IMR-90 (cell line): ENCODE results near the gene CDH12. TPM values are rescaled to one million over a fixed set of nuclear protein-coding genes. Genes with fewer than 3 reads are reported as not detected.

Experiments used
- ATAC-seq: fragments of 200-7000 bp; cut with Tn5 transposase; 2 replicates; pipeline ENCODE4 v1.9.1; 2020; ENCODE audit warnings: low read depth, mild to moderate bottlenecking, moderate library complexity
- BruUV-seq: library from RNA; stranded (reverse); fragments of 400-500 nt; replicated peaks from 2 replicates; lab custom pipeline; 2021; lab: Mats Ljungman, UMichigan
- CTCF ChIA-PET: fragments of 300-600 bp; formaldehyde crosslinking; extraction: SDS; loops from one replicate; lab custom pipeline; 2021; ENCODE audit warnings: antibody characterized with exemption; lab: Yijun Ruan, JAX
- POLR2A ChIA-PET: fragments of 300-600 bp; sonication (Branson Sonifier 250); formaldehyde crosslinking; loops from one replicate; lab custom pipeline; 2022; ENCODE audit warnings: antibody characterized with exemption; ENCODE audit not compliant: unreplicated experiment; lab: Charles Lee
- DNase-seq: peaks from one replicate; pipeline ENCODE4 v3.0.0; 2013
- H2AFZ ChIP-seq: replicated peaks from 2 replicates; pipeline ENCODE3; 2013; ENCODE audit warnings: low read length, mild to moderate bottlenecking; ENCODE audit not compliant: poor library complexity
- H2AK5ac ChIP-seq: 2 replicates; pipeline ENCODE4 v1.6.1; 2013; ENCODE audit warnings: low read depth, low read length, inconsistent platforms
- H2AK9ac ChIP-seq: replicated peaks from 2 replicates; pipeline ENCODE3; 2013; ENCODE audit warnings: mild to moderate bottlenecking, low read depth, low read length, moderate library complexity; ENCODE audit not compliant: poor library complexity
- H2BK120ac ChIP-seq: 2 replicates; pipeline ENCODE4 v1.6.1; 2013; ENCODE audit warnings: low read depth, low read length, inconsistent platforms
- H2BK15ac ChIP-seq: 3 replicates; pipeline ENCODE4 v1.6.1; 2013; ENCODE audit warnings: low read depth, low read length, inconsistent platforms
- H2BK20ac ChIP-seq: 2 replicates; pipeline ENCODE4 v1.6.1; 2013; ENCODE audit warnings: low read depth, mild to moderate bottlenecking, inconsistent platforms, low read length, moderate library complexity
- H2BK5ac ChIP-seq: 2 replicates; pipeline ENCODE4 v1.6.1; 2013; ENCODE audit warnings: mild to moderate bottlenecking, low read depth, low read length, inconsistent platforms; ENCODE audit not compliant: poor library complexity, severe bottlenecking
- H3K14ac ChIP-seq: replicated peaks from 2 replicates; pipeline ENCODE4 v1.6.1; 2013; ENCODE audit warnings: low read depth, low read length, inconsistent platforms
- H3K18ac ChIP-seq: 2 replicates; pipeline ENCODE4 v1.6.1; 2013; ENCODE audit warnings: low read depth, low read length, control low read depth
- H3K23ac ChIP-seq: 2 replicates; pipeline ENCODE4 v1.6.1; 2013; ENCODE audit warnings: low read depth, low read length, inconsistent platforms
- H3K27ac ChIP-seq: 2 replicates; pipeline ENCODE4 v1.5.1; 2013; ENCODE audit warnings: mild to moderate bottlenecking, control low read depth, low read length; ENCODE audit not compliant: insufficient read depth
- H3K27me3 ChIP-seq: 2 replicates; pipeline ENCODE4 v1.6.1; 2013; ENCODE audit warnings: low read length; ENCODE audit not compliant: control insufficient read depth, insufficient read depth
- H3K36me3 ChIP-seq: 2 replicates; pipeline ENCODE4 v1.6.1; 2013; ENCODE audit warnings: low read length, mixed read lengths; ENCODE audit not compliant: control insufficient read depth, insufficient read depth
- H3K4ac ChIP-seq: 2 replicates; pipeline ENCODE4 v1.6.1; 2013; ENCODE audit warnings: low read depth, low read length, inconsistent platforms
- H3K4me1 ChIP-seq: 2 replicates; pipeline ENCODE4 v1.6.1; 2013; ENCODE audit warnings: low read length, mixed read lengths; ENCODE audit not compliant: control insufficient read depth, insufficient read depth
- H3K4me2 ChIP-seq: 2 replicates; pipeline ENCODE4 v1.6.1; 2013; ENCODE audit warnings: low read depth, mild to moderate bottlenecking, control low read depth, low read length, moderate library complexity
- H3K4me3 ChIP-seq: 2 replicates; pipeline ENCODE4 v1.5.1; 2013; ENCODE audit warnings: low read depth, mild to moderate bottlenecking, control low read depth, low read length, moderate library complexity; ENCODE audit not compliant: insufficient read depth
- H3K56ac ChIP-seq: 2 replicates; pipeline ENCODE4 v1.6.1; 2013; ENCODE audit warnings: low read length, inconsistent platforms; ENCODE audit not compliant: insufficient read depth; ENCODE audit errors: extremely low read depth
- H3K79me1 ChIP-seq, 2 experiments: 2 replicates each; pipeline ENCODE4 v1.6.1; 2013; ENCODE audit warnings: low read length in 2 of 2, inconsistent platforms in 1 of 2, low read depth in 1 of 2
- H3K9ac ChIP-seq: 2 replicates; pipeline ENCODE4 v1.6.1; 2013; ENCODE audit warnings: low read depth, low read length, control low read depth
- H3K9me1 ChIP-seq: 2 replicates; pipeline ENCODE4 v1.6.1; 2013; ENCODE audit warnings: low read length, inconsistent platforms; ENCODE audit not compliant: insufficient read depth
- H3K9me3 ChIP-seq: 2 replicates; pipeline ENCODE4 v1.6.1; 2013; ENCODE audit warnings: low read length; ENCODE audit not compliant: control insufficient read depth, insufficient read depth
- H4K20me1 ChIP-seq: 2 replicates; pipeline ENCODE4 v1.6.1; 2013; ENCODE audit warnings: low read length, inconsistent platforms; ENCODE audit not compliant: insufficient read depth
- H4K5ac ChIP-seq: 2 replicates; pipeline ENCODE4 v1.6.1; 2013; ENCODE audit warnings: mild to moderate bottlenecking, low read depth, low read length, control low read depth
- H4K8ac ChIP-seq, 2 experiments: 2 replicates each; pipeline ENCODE4 v1.6.1; 2013; ENCODE audit warnings: low read depth in 2 of 2, low read length in 2 of 2, control low read depth in 1 of 2, inconsistent platforms in 1 of 2
- H4K91ac ChIP-seq: 2 replicates; pipeline ENCODE4 v1.6.1; 2013; ENCODE audit warnings: low read depth, low read length, inconsistent platforms; ENCODE audit not compliant: insufficient read depth
- ELK1 ChIP-seq: fragments of 150-350 bp; IDR thresholded peaks from 2 replicates; pipeline ENCODE4 v1.6.1; 2016; ENCODE audit warnings: low read depth, mild to moderate bottlenecking, low read length, moderate library complexity, borderline replicate concordance
- MAFK ChIP-seq: IDR thresholded peaks from 2 replicates; pipeline ENCODE4 v1.6.1; 2012; ENCODE audit warnings: low read depth, low read length, improper control_type of control experiment
- POLR2A ChIP-seq: IDR thresholded peaks from 2 replicates; pipeline ENCODE4 v1.6.1; 2012; ENCODE audit warnings: mild to moderate bottlenecking, low read depth, low read length
- WGBS, 2 experiments: methylation state at CpG; one replicate each; pipeline versions ENCODE4 v1.1.5 to v1.1.7; 2013; ENCODE audit warnings: missing lambda C conversion rate in 2 of 2; ENCODE audit not compliant: insufficient read length in 1 of 2; ENCODE audit errors: extremely low coverage in 2 of 2; 5-methylcytosine and 5-hydroxymethylcytosine counted together
- dilution Hi-C: fragments of 300-500 bp; cut with HindIII; formaldehyde crosslinking; loops from one replicate; pipeline ENCODE4 v1.14.3; 2018; ENCODE audit warnings: low sequenced_read_pairs; ENCODE audit not compliant: unreplicated experiment
- in situ Hi-C: fragments of 300-500 bp; cut with MboI; formaldehyde crosslinking; loops from 3 replicates; pipeline ENCODE4 v1.14.3; 2019; ENCODE audit warnings: low sequenced_read_pairs, inconsistent platforms, mixed read lengths
- intact Hi-C: fragments of 100-400 bp; cut with micrococcal nuclease; formaldehyde crosslinking; loops from 2 replicates; pipeline ENCODE4 v1.10.0; 2022
- polyA plus RNA-seq, 3 experiments: library from polyadenylated mRNA; depleted of rRNA; stranded (reverse); fragments of >200 nt; gene quantifications; 2 replicates each; pipeline ENCODE4 v1.2.3, GENCODE V29; 2012; ENCODE audit warnings: low replicate concordance in 1 of 3
- total RNA-seq: library from RNA; depleted of rRNA; stranded (reverse); fragments of >200 nt; gene quantifications from 2 replicates; pipeline ENCODE4 v1.2.3, GENCODE V29; 2012

The CDH12 gene
- total and polyA plus RNA-seq, 2 of the 4 experiments (the other 2 are of a cell fraction) = not detected

GRCh38 chr5:22295832-22296231 lies 557.3 kb downstream of the CDH12 start:
- H3K14ac ChIP-seq = no peak overlapping the region
- no peak for DNase-seq
- dilution Hi-C loops (no loop called here), in situ Hi-C loops (no loop called here), intact Hi-C loops (no loop called here)
- H4K20me1 ChIP-seq = no peaks in the 10 kb centered on the region
- H2AK9ac ChIP-seq = no peak overlapping the region
- no peak overlapping the region for H3K56ac ChIP-seq
- no peak overlapping the region for H2AFZ ChIP-seq
- no peaks in the 10 kb centered on the region for H3K4me1 ChIP-seq
- TF ChIP-seq POLR2A = no peak
- no peak for TF ChIP-seq ELK1
- peak; percentile 91 for TF ChIP-seq MAFK
- no peak overlapping the region for H2BK120ac ChIP-seq
- no peak overlapping the region for H2BK5ac ChIP-seq
- no peak overlapping the region for H4K91ac ChIP-seq
- WGBS, 2 experiments = no CpG with 5 or more reads among the region's 1 CpG
- BruUV-seq = no TSS peak
- no peaks in the 10 kb centered on the region for H3K9me1 ChIP-seq
- H3K79me1 ChIP-seq = no peaks in the 10 kb centered on the region
- POLR2A ChIA-PET = no interaction called here
- H3K9ac ChIP-seq = no peak overlapping the region
- no peak overlapping the region for H3K4ac ChIP-seq
- H3K27me3 ChIP-seq = no peaks in the 10 kb centered on the region
- no peak overlapping the region for H3K4me2 ChIP-seq
- H3K36me3 ChIP-seq = no peaks in the 10 kb centered on the region
- H4K8ac ChIP-seq = no peak overlapping the region
- H2AK5ac ChIP-seq = no peak overlapping the region
- no peak overlapping the region for H4K5ac ChIP-seq
- H3K27ac ChIP-seq = no peak overlapping the region
- CTCF ChIA-PET = no interaction called here
- no peak overlapping the region for H2BK15ac ChIP-seq
- no peak overlapping the region for H2BK20ac ChIP-seq
- H3K23ac ChIP-seq = no peak overlapping the region
- no peak overlapping the region for H3K4me3 ChIP-seq
- ATAC-seq = no peak
- 0 out of 2 replicates have a peak, but pooled peaks cover 2% of the 10 kb centered on the region for H3K9me3 ChIP-seq
- no peak overlapping the region for H3K18ac ChIP-seq
